Measurements from ENCODE around the gene PKNOX1. TPM values are rescaled to one million over a fixed set of nuclear protein-coding genes. Genes with fewer than 3 reads are reported as not detected.
"Not testable (repeated sequence)": the region's sequence is repeated elsewhere in the genome, so short reads cannot be mapped to it uniquely, and the experiment has no call there.

The PKNOX1 gene
- total RNA-seq, 1 experiment from 2014 or later = 12.7 TPM

- H3K9me3 ChIP-seq (ENCODE audit: control insufficient read depth in 1 of 2, insufficient read depth in 1 of 2, low read depth in 1 of 2, low read length in 2 of 2) = no peaks in the 10 kb centered on the region
- BruUV-seq (replicated peaks) = no TSS peak
- ChIA-PET POLR2A (no interaction called here), CTCF (no interaction called here), RAD21 (ENCODE audit: low non-redundant PET in 1 of 2, low total read pairs in 2 of 2, uncharacterized antibody in 2 of 2, unreplicated experiment in 2 of 2) (no interaction called here)
- no peak overlapping the region for H3K4me2 ChIP-seq (ENCODE audit: low read length)
- no peak overlapping the region for H3K4me3 ChIP-seq (replicated peaks in 1 of 2; ENCODE audit: low read depth in 1 of 2, low read length in 2 of 2)
- DNase-seq (ENCODE audit: low read depth, low spot score) (no peak), ATAC-seq (no peak)
- H3K9me2 ChIP-seq (ENCODE audit: insufficient read depth) = no peaks in the 10 kb centered on the region
- H4K20me1 ChIP-seq (ENCODE audit: insufficient read depth) = no peaks in the 10 kb centered on the region
- H3K36me3 ChIP-seq (ENCODE audit: control insufficient read depth in 1 of 2, insufficient read depth in 2 of 2, low read length in 2 of 2) = no peaks in the 10 kb centered on the region
- no peaks in the 10 kb centered on the region for H3K4me1 ChIP-seq (ENCODE audit: control insufficient read depth in 1 of 2, insufficient read depth in 2 of 2, low read length in 2 of 2)
- no peak overlapping the region for H3K27ac ChIP-seq (ENCODE audit: low read depth, low read length)
- TF ChIP-seq EGR1 (IDR thresholded peaks at IDR 0.05; ENCODE audit: low read depth) (no peak), ZBTB33 (IDR thresholded peaks at IDR 0.05; ENCODE audit: extremely low read depth, insufficient replicate concordance, low read length) (no peak), SP1 (IDR thresholded peaks at IDR 0.05; ENCODE audit: low read depth) (no peak), CEBPB (IDR thresholded peaks at IDR 0.05; ENCODE audit: low read depth) (no peak)
- no peaks in the 10 kb centered on the region for H3K79me2 ChIP-seq (ENCODE audit: insufficient read depth, low read length)
- H2AFZ ChIP-seq (ENCODE audit: low read depth, low read length, poor library complexity, severe bottlenecking) = no peak overlapping the region
- no peaks in the 10 kb centered on the region for H3K27me3 ChIP-seq (ENCODE audit: insufficient read depth, low read length)
- intact Hi-C loops (cut with micrococcal nuclease) = no loop called here
- H3K9ac ChIP-seq (ENCODE audit: low read length) = no peak overlapping the region
Observed at GRCh38 chr21:43034101-43034500, 59.7 kb downstream of the PKNOX1 start.

- no peaks in the 10 kb centered on the region for H3K36me3 ChIP-seq (ENCODE audit: control insufficient read depth in 1 of 2, insufficient read depth in 2 of 2, low read length in 2 of 2)
- H2AFZ ChIP-seq (ENCODE audit: low read depth, low read length, poor library complexity, severe bottlenecking) = no peak overlapping the region
- no peaks in the 10 kb centered on the region for H3K27me3 ChIP-seq (ENCODE audit: insufficient read depth, low read length)
- ChIA-PET CTCF (no interaction called here), RAD21 (ENCODE audit: low non-redundant PET in 1 of 2, low total read pairs in 2 of 2, uncharacterized antibody in 2 of 2, unreplicated experiment in 2 of 2) (no interaction called here), POLR2A (no interaction called here)
- no peak for DNase-seq (ENCODE audit: low read depth, low spot score)
- no TSS peak for BruUV-seq (replicated peaks)
- no peaks in the 10 kb centered on the region for H3K9me3 ChIP-seq (ENCODE audit: control insufficient read depth in 1 of 2, insufficient read depth in 1 of 2, low read depth in 1 of 2, low read length in 2 of 2)
- no peak for ATAC-seq
- H3K4me2 ChIP-seq (ENCODE audit: low read length) = no peak overlapping the region
- no peak overlapping the region for H3K27ac ChIP-seq (ENCODE audit: low read depth, low read length)
- intact Hi-C loops (cut with micrococcal nuclease) = no loop called here
- no peak overlapping the region for H3K4me3 ChIP-seq (replicated peaks in 1 of 2; ENCODE audit: low read depth in 1 of 2, low read length in 2 of 2)
- H3K79me2 ChIP-seq (ENCODE audit: insufficient read depth, low read length) = no peaks in the 10 kb centered on the region
- TF ChIP-seq CTCF (IDR thresholded peaks at IDR 0.05 in 2 of 3, conservative IDR thresholded peaks at IDR 0.05 in 1 of 3; ENCODE audit: borderline replicate concordance in 1 of 3, insufficient read depth in 1 of 3, low read depth in 2 of 3, low read length in 2 of 3) (no peak), ELF1 (IDR thresholded peaks at IDR 0.05; ENCODE audit: borderline replicate concordance, low read depth) (no peak), EGR1 (IDR thresholded peaks at IDR 0.05; ENCODE audit: low read depth) (no peak), POLR2A (IDR thresholded peaks at IDR 0.05; ENCODE audit: borderline replicate concordance, extremely low read depth, insufficient read depth, insufficient read length) (no peak)
- no peak overlapping the region for H3K9ac ChIP-seq (ENCODE audit: low read length)
- no peaks in the 10 kb centered on the region for H3K9me2 ChIP-seq (ENCODE audit: insufficient read depth)
- H4K20me1 ChIP-seq (ENCODE audit: insufficient read depth) = no peaks in the 10 kb centered on the region
- no peaks in the 10 kb centered on the region for H3K4me1 ChIP-seq (ENCODE audit: control insufficient read depth in 1 of 2, insufficient read depth in 2 of 2, low read length in 2 of 2)
Observed at GRCh38 chr21:43034826-43035225, 60.5 kb downstream of the PKNOX1 start.

GRCh38 chr21:43036889-43037288 lies 62.5 kb downstream of the PKNOX1 start:
- H2AFZ ChIP-seq (ENCODE audit: low read depth, low read length, poor library complexity, severe bottlenecking); intact Hi-C loops (cut with micrococcal nuclease): not testable (repeated sequence)

More at GRCh38 chr21:43036889-43037288, 62.5 kb downstream of the PKNOX1 start:
- RAD21 ChIA-PET (ENCODE audit: low non-redundant PET in 1 of 2, low total read pairs in 2 of 2, uncharacterized antibody in 2 of 2, unreplicated experiment in 2 of 2); H3K9ac ChIP-seq (ENCODE audit: low read length); H3K36me3 ChIP-seq (ENCODE audit: control insufficient read depth in 1 of 2, insufficient read depth in 2 of 2, low read length in 2 of 2); H3K27me3 ChIP-seq (ENCODE audit: insufficient read depth, low read length); H3K27ac ChIP-seq (ENCODE audit: low read depth, low read length); H3K79me2 ChIP-seq (ENCODE audit: insufficient read depth, low read length); H3K4me2 ChIP-seq (ENCODE audit: low read length); BruUV-seq (replicated peaks); H3K4me1 ChIP-seq (ENCODE audit: control insufficient read depth in 1 of 2, insufficient read depth in 2 of 2, low read length in 2 of 2); H3K9me2 ChIP-seq (ENCODE audit: insufficient read depth); DNase-seq (ENCODE audit: low read depth, low spot score); POLR2A ChIA-PET; H4K20me1 ChIP-seq (ENCODE audit: insufficient read depth); H3K9me3 ChIP-seq (ENCODE audit: control insufficient read depth in 1 of 2, insufficient read depth in 1 of 2, low read depth in 1 of 2, low read length in 2 of 2); H3K4me3 ChIP-seq (replicated peaks in 1 of 2; ENCODE audit: low read depth in 1 of 2, low read length in 2 of 2); ATAC-seq; CTCF ChIA-PET: not testable (repeated sequence)

Measured in HCT116 (cell line).